Neutrophil (primary cell): Measurements from ENCODE around the gene NAP1L4.
A peak's percentile ranks its signal among the peaks of the same experiment; 100 is the strongest.

ENCODE experiments used
- H3K27ac ChIP-seq: fragments of 200-600 bp; sonication (generic); 2 replicates; pipeline ENCODE4 v1.5.1; 2016; ENCODE audit warnings: mild to moderate bottlenecking, moderate library complexity
- H3K27me3 ChIP-seq: fragments of 200-600 bp; sonication (generic); 2 replicates; pipeline ENCODE4 v1.6.0; 2016; ENCODE audit warnings: mild to moderate bottlenecking
- H3K36me3 ChIP-seq: fragments of 200-600 bp; sonication (generic); 2 replicates; pipeline ENCODE4 v1.5.1; 2017
- H3K4me1 ChIP-seq, 2 experiments: fragments of 200-600 bp in 1 of 2; sonication (generic) in 1 of 2; 1 replicate in 1 of 2; 2 replicates in 1 of 2; pipeline versions ENCODE4 v1.5.1 to v1.6.1; 2013 to 2016; ENCODE audit warnings: low read depth in 1 of 2, low read length in 1 of 2, mild to moderate bottlenecking in 1 of 2, moderate library complexity in 1 of 2; ENCODE audit not compliant: control insufficient read depth in 1 of 2, insufficient read depth in 1 of 2
- H3K4me3 ChIP-seq, 2 experiments: fragments of 200-600 bp in 1 of 2; sonication (generic) in 1 of 2; 1 replicate in 1 of 2; 2 replicates in 1 of 2; pipeline ENCODE4 v1.5.1; 2013 to 2016; ENCODE audit warnings: low read depth in 1 of 2, low read length in 1 of 2, mild to moderate bottlenecking in 1 of 2, moderate library complexity in 1 of 2
- H3K9me3 ChIP-seq: fragments of 200-600 bp; sonication (generic); 2 replicates; pipeline ENCODE4 v1.5.1; 2016
- CTCF ChIP-seq: fragments of 200-600 bp; sonication (generic); IDR thresholded peaks from 2 replicates; pipeline ENCODE4 v1.5.1; 2016; ENCODE audit warnings: antibody characterized with exemption

The NAP1L4 gene

GRCh38 chr11:3006505-3007260, 14.6 kb upstream of the NAP1L4 start:
- no peaks in the 10 kb centered on the region for H3K9me3 ChIP-seq
- no peaks in the 10 kb centered on the region for H3K27me3 ChIP-seq
- peaks cover 96% of the 10 kb centered on the region for H3K36me3 ChIP-seq
- no peak overlapping the region for H3K27ac ChIP-seq
- peaks cover 11 to 19% of the 10 kb centered on the region in 2 experiments for H3K4me1 ChIP-seq
- TF ChIP-seq CTCF: no peak
- H3K4me3 ChIP-seq: no peak overlapping the region

GRCh38 chr11:3004481-3004880, 12.4 kb upstream of the NAP1L4 start:
- H3K27ac ChIP-seq: no peak overlapping the region
- H3K27me3 ChIP-seq: no peaks in the 10 kb centered on the region
- no peaks in the 10 kb centered on the region for H3K9me3 ChIP-seq
- peaks cover 11 to 19% of the 10 kb centered on the region in 2 experiments for H3K4me1 ChIP-seq
- H3K36me3 ChIP-seq: peaks cover 97% of the 10 kb centered on the region
- TF ChIP-seq CTCF: no peak
- H3K4me3 ChIP-seq: no peak overlapping the region

GRCh38 chr11:3003396-3004231, 11.5 kb upstream of the NAP1L4 start:
- Histone ChIP-seq H3K27ac (peak overlapping the region; percentile 10), H3K36me3 (peaks cover 95% of the 10 kb centered on the region)

GRCh38 chr11:3002871-3003270, 10.7 kb upstream of the NAP1L4 start:
- peak overlapping the region; percentile 43 for H3K27ac ChIP-seq
- H3K27me3 ChIP-seq: no peaks in the 10 kb centered on the region
- peaks cover 89% of the 10 kb centered on the region for H3K36me3 ChIP-seq
- no peaks in the 10 kb centered on the region for H3K9me3 ChIP-seq
- no peak for TF ChIP-seq CTCF
- peaks cover 11 to 19% of the 10 kb centered on the region in 2 experiments for H3K4me1 ChIP-seq
- H3K4me3 ChIP-seq: no peak overlapping the region

More at GRCh38 chr11:3003396-3004231, 11.5 kb upstream of the NAP1L4 start:
- Histone ChIP-seq H3K4me1 (peaks cover 11 to 19% of the 10 kb centered on the region in 2 experiments), H3K27me3 (no peaks in the 10 kb centered on the region), H3K9me3 (no peaks in the 10 kb centered on the region), H3K4me3 (no peak overlapping the region)
- no peak for TF ChIP-seq CTCF

GRCh38 chr11:3002351-3002861, 10.3 kb upstream of the NAP1L4 start:
- no peaks in the 10 kb centered on the region for H3K9me3 ChIP-seq
- no peak overlapping the region for H3K4me3 ChIP-seq
- peaks cover 84% of the 10 kb centered on the region for H3K36me3 ChIP-seq
- no peaks in the 10 kb centered on the region for H3K27me3 ChIP-seq
- H3K4me1 ChIP-seq: peaks cover 11 to 19% of the 10 kb centered on the region in 2 experiments
- H3K27ac ChIP-seq: peak overlapping the region; percentile 43
- TF ChIP-seq CTCF: no peak
